ENCODE results near the gene SYNGR1. TPM values are rescaled to one million over a fixed set of nuclear protein-coding genes. Genes with fewer than 3 reads are reported as not detected.

SYNGR1 gene
- total RNA-seq, 1 donor from 2014 or later, result 5.7 TPM

GRCh38 chr22:39367035-39367434 is 17.2 kb downstream of the SYNGR1 start:
- Histone ChIP-seq H3K4me3 (ENCODE audit: low read length in 3 of 3) (no peak overlapping the region), H3K36me3 (ENCODE audit: control insufficient read depth in 3 of 3, insufficient read depth in 3 of 3, low read length in 3 of 3) (peaks cover 0 to 3% (median 0%) of the 10 kb centered on the region in 3 donors), H3K27me3 (ENCODE audit: control insufficient read depth in 3 of 3, insufficient read depth in 3 of 3, low read length in 3 of 3) (no peaks in the 10 kb centered on the region), H3K4me1 (ENCODE audit: control insufficient read depth in 3 of 3, insufficient read depth in 3 of 3, low read length in 3 of 3) (peaks cover 9 to 22% (median 15%) of the 10 kb centered on the region in 3 donors), H3K9ac (ENCODE audit: low read depth in 1 of 3, low read length in 3 of 3) (no peak overlapping the region), H3K27ac (ENCODE audit: low read depth, low read length) (no peak overlapping the region), H3K9me3 (ENCODE audit: control insufficient read depth in 3 of 3, low read length in 3 of 3) (peaks cover 0 to 3% (median 0%) of the 10 kb centered on the region in 3 donors)

- peaks cover 9 to 20% (median 13%) of the 10 kb centered on the region in 3 donors for H3K4me1 ChIP-seq (ENCODE audit: control insufficient read depth in 3 of 3, insufficient read depth in 3 of 3, low read length in 3 of 3)
- H3K27ac ChIP-seq (ENCODE audit: low read depth, low read length), result no peak overlapping the region
- H3K9me3 ChIP-seq (ENCODE audit: control insufficient read depth in 3 of 3, low read length in 3 of 3), result peaks cover 0 to 3% (median 0%) of the 10 kb centered on the region in 3 donors
- no peak overlapping the region for H3K4me3 ChIP-seq (ENCODE audit: low read length in 3 of 3)
- no peak overlapping the region for H3K9ac ChIP-seq (ENCODE audit: low read depth in 1 of 3, low read length in 3 of 3)
- H3K36me3 ChIP-seq (ENCODE audit: control insufficient read depth in 3 of 3, insufficient read depth in 3 of 3, low read length in 3 of 3), result peaks cover 0 to 3% (median 0%) of the 10 kb centered on the region in 3 donors
- H3K27me3 ChIP-seq (ENCODE audit: control insufficient read depth in 3 of 3, insufficient read depth in 3 of 3, low read length in 3 of 3), result no peaks in the 10 kb centered on the region
Observed at GRCh38 chr22:39368461-39368911, 18.7 kb downstream of the SYNGR1 start.

- peaks cover 0 to 3% (median 0%) of the 10 kb centered on the region in 3 donors for H3K36me3 ChIP-seq (ENCODE audit: control insufficient read depth in 3 of 3, insufficient read depth in 3 of 3, low read length in 3 of 3)
- H3K9ac ChIP-seq (ENCODE audit: low read depth in 1 of 3, low read length in 3 of 3), result no peak overlapping the region
- H3K27ac ChIP-seq (ENCODE audit: low read depth, low read length), result no peak overlapping the region
- H3K27me3 ChIP-seq (ENCODE audit: control insufficient read depth in 3 of 3, insufficient read depth in 3 of 3, low read length in 3 of 3), result no peaks in the 10 kb centered on the region
- no peak overlapping the region for H3K4me3 ChIP-seq (ENCODE audit: low read length in 3 of 3)
- H3K4me1 ChIP-seq (ENCODE audit: control insufficient read depth in 3 of 3, insufficient read depth in 3 of 3, low read length in 3 of 3), result peaks cover 6 to 13% (median 6%) of the 10 kb centered on the region in 3 donors
- H3K9me3 ChIP-seq (ENCODE audit: control insufficient read depth in 3 of 3, low read length in 3 of 3), result peaks cover 0 to 3% (median 0%) of the 10 kb centered on the region in 3 donors
Observed at GRCh38 chr22:39369186-39369585, 19.4 kb downstream of the SYNGR1 start.

GRCh38 chr22:39369586-39369985 is 19.8 kb downstream of the SYNGR1 start:
- peaks cover 0 to 3% (median 0%) of the 10 kb centered on the region in 3 donors for H3K9me3 ChIP-seq (ENCODE audit: control insufficient read depth in 3 of 3, low read length in 3 of 3)
- no peak overlapping the region for H3K4me3 ChIP-seq (ENCODE audit: low read length in 3 of 3)
- H3K27me3 ChIP-seq (ENCODE audit: control insufficient read depth in 3 of 3, insufficient read depth in 3 of 3, low read length in 3 of 3), result no peaks in the 10 kb centered on the region
- H3K9ac ChIP-seq (ENCODE audit: low read depth in 1 of 3, low read length in 3 of 3), result no peak overlapping the region
- H3K27ac ChIP-seq (ENCODE audit: low read depth, low read length), result no peak overlapping the region
- peaks cover 0 to 3% (median 1%) of the 10 kb centered on the region in 3 donors for H3K36me3 ChIP-seq (ENCODE audit: control insufficient read depth in 3 of 3, insufficient read depth in 3 of 3, low read length in 3 of 3)
- H3K4me1 ChIP-seq (ENCODE audit: control insufficient read depth in 3 of 3, insufficient read depth in 3 of 3, low read length in 3 of 3), result peaks cover 2 to 9% (median 4%) of the 10 kb centered on the region in 3 donors

GRCh38 chr22:39371732-39372131 is 21.9 kb downstream of the SYNGR1 start:
- H3K27me3 ChIP-seq (ENCODE audit: control insufficient read depth in 3 of 3, insufficient read depth in 3 of 3, low read length in 3 of 3), result no peaks in the 10 kb centered on the region
- H3K9ac ChIP-seq (ENCODE audit: low read depth in 1 of 3, low read length in 3 of 3), result no peak overlapping the region
- H3K27ac ChIP-seq (ENCODE audit: low read depth, low read length), result no peak overlapping the region
- no peaks in the 10 kb centered on the region for H3K4me1 ChIP-seq (ENCODE audit: control insufficient read depth in 3 of 3, insufficient read depth in 3 of 3, low read length in 3 of 3)
- H3K9me3 ChIP-seq (ENCODE audit: control insufficient read depth in 3 of 3, low read length in 3 of 3), result peaks cover 0 to 3% (median 0%) of the 10 kb centered on the region in 3 donors
- H3K36me3 ChIP-seq (ENCODE audit: control insufficient read depth in 3 of 3, insufficient read depth in 3 of 3, low read length in 3 of 3), result peaks cover 3 to 9% (median 8%) of the 10 kb centered on the region in 3 donors
- no peak overlapping the region for H3K4me3 ChIP-seq (ENCODE audit: low read length in 3 of 3)

GRCh38 chr22:39374191-39374590 is 24.4 kb downstream of the SYNGR1 start:
- H3K27me3 ChIP-seq (ENCODE audit: control insufficient read depth in 3 of 3, insufficient read depth in 3 of 3, low read length in 3 of 3), result no peaks in the 10 kb centered on the region
- H3K9ac ChIP-seq (ENCODE audit: low read depth in 1 of 3, low read length in 3 of 3), result no peak overlapping the region
- H3K4me1 ChIP-seq (ENCODE audit: control insufficient read depth in 3 of 3, insufficient read depth in 3 of 3, low read length in 3 of 3), result no peaks in the 10 kb centered on the region
- peaks cover 10 to 23% (median 18%) of the 10 kb centered on the region in 3 donors for H3K36me3 ChIP-seq (ENCODE audit: control insufficient read depth in 3 of 3, insufficient read depth in 3 of 3, low read length in 3 of 3)
- peaks cover 0 to 3% (median 0%) of the 10 kb centered on the region in 3 donors for H3K9me3 ChIP-seq (ENCODE audit: control insufficient read depth in 3 of 3, low read length in 3 of 3)
- H3K4me3 ChIP-seq (ENCODE audit: low read length in 3 of 3), result no peak overlapping the region
- no peak overlapping the region for H3K27ac ChIP-seq (ENCODE audit: low read depth, low read length)

GRCh38 chr22:39374801-39375200 is 25.0 kb downstream of the SYNGR1 start:
- H3K36me3 ChIP-seq (ENCODE audit: control insufficient read depth in 3 of 3, insufficient read depth in 3 of 3, low read length in 3 of 3), result peaks cover 10 to 23% (median 18%) of the 10 kb centered on the region in 3 donors

GRCh38 chr22:39375646-39376045 is 25.9 kb downstream of the SYNGR1 start:
- Histone ChIP-seq H3K27me3 (ENCODE audit: control insufficient read depth in 3 of 3, insufficient read depth in 3 of 3, low read length in 3 of 3) (no peaks in the 10 kb centered on the region), H3K36me3 (ENCODE audit: control insufficient read depth in 3 of 3, insufficient read depth in 3 of 3, low read length in 3 of 3) (peaks cover 10 to 23% (median 18%) of the 10 kb centered on the region in 3 donors), H3K9me3 (ENCODE audit: control insufficient read depth in 3 of 3, low read length in 3 of 3) (peaks cover 0 to 3% (median 0%) of the 10 kb centered on the region in 3 donors), H3K4me3 (ENCODE audit: low read length in 3 of 3) (no peak overlapping the region), H3K9ac (ENCODE audit: low read depth in 1 of 3, low read length in 3 of 3) (no peak overlapping the region), H3K27ac (ENCODE audit: low read depth, low read length) (no peak overlapping the region), H3K4me1 (ENCODE audit: control insufficient read depth in 3 of 3, insufficient read depth in 3 of 3, low read length in 3 of 3) (no peaks in the 10 kb centered on the region)

More at GRCh38 chr22:39374801-39375200, 25.0 kb downstream of the SYNGR1 start:
- no peaks in the 10 kb centered on the region for H3K4me1 ChIP-seq (ENCODE audit: control insufficient read depth in 3 of 3, insufficient read depth in 3 of 3, low read length in 3 of 3)
- H3K27ac ChIP-seq (ENCODE audit: low read depth, low read length), result no peak overlapping the region
- H3K4me3 ChIP-seq (ENCODE audit: low read length in 3 of 3), result no peak overlapping the region
- no peaks in the 10 kb centered on the region for H3K27me3 ChIP-seq (ENCODE audit: control insufficient read depth in 3 of 3, insufficient read depth in 3 of 3, low read length in 3 of 3)
- H3K9me3 ChIP-seq (ENCODE audit: control insufficient read depth in 3 of 3, low read length in 3 of 3), result peaks cover 0 to 3% (median 0%) of the 10 kb centered on the region in 3 donors
- no peak overlapping the region for H3K9ac ChIP-seq (ENCODE audit: low read depth in 1 of 3, low read length in 3 of 3)

GRCh38 chr22:39379756-39380730 is 30.3 kb downstream of the SYNGR1 start:
- H3K4me3 ChIP-seq (ENCODE audit: low read length in 3 of 3), result no peak overlapping the region
- H3K36me3 ChIP-seq (ENCODE audit: control insufficient read depth in 3 of 3, insufficient read depth in 3 of 3, low read length in 3 of 3), result peaks cover 7 to 23% (median 18%) of the 10 kb centered on the region in 3 donors
- no peak overlapping the region for H3K27ac ChIP-seq (ENCODE audit: low read depth, low read length)
- H3K9me3 ChIP-seq (ENCODE audit: control insufficient read depth in 3 of 3, low read length in 3 of 3), result no peaks in the 10 kb centered on the region
- peaks cover 8 to 24% (median 14%) of the 10 kb centered on the region in 3 donors for H3K27me3 ChIP-seq (ENCODE audit: control insufficient read depth in 3 of 3, insufficient read depth in 3 of 3, low read length in 3 of 3)
- no peak overlapping the region for H3K9ac ChIP-seq (ENCODE audit: low read depth in 1 of 3, low read length in 3 of 3)
- H3K4me1 ChIP-seq (ENCODE audit: control insufficient read depth in 3 of 3, insufficient read depth in 3 of 3, low read length in 3 of 3), result peaks cover 0 to 5% (median 0%) of the 10 kb centered on the region in 3 donors
